ENCODE data around the gene CD248. TPM values are rescaled to one million over a fixed set of nuclear protein-coding genes. Genes with fewer than 3 reads are reported as not detected.
"Not testable (repeated sequence)": the region's sequence is repeated elsewhere in the genome, so short reads cannot be mapped to it uniquely, and the experiment has no call there.

Gene CD248
- total and polyA plus RNA-seq, 3 experiments from 2014 or later: 2.9 to 18.9 (median 3.1) TPM

GRCh38 chr11:66313321-66314185 is 3.3 kb downstream of the CD248 start:
- DNase-seq: peak in 2 of 5 donors; percentile 32 to 51
- no peaks in the 10 kb centered on the region for H3K36me3 ChIP-seq (ENCODE audit: insufficient read depth, low read length)
- Mint-ChIP-seq H3K27me3 (peaks cover 0 to 3% of the 10 kb centered on the region in 2 donors), H3K4me1 (peaks cover 33 to 49% (median 42%) of the 10 kb centered on the region in 3 donors), H3K27ac (peak overlapping the region; percentile 91 to 99 (median 97)), H3K4me3 (peak overlapping the region; percentile 87 to 94 (median 93)), H3K9me3 (no peaks in the 10 kb centered on the region), H3K36me3 (peaks cover 0 to 3% (median 0%) of the 10 kb centered on the region in 3 donors)
- peak overlapping the region; percentile 65 for H3K27ac ChIP-seq (ENCODE audit: low read depth, low read length)
- CTCF ChIA-PET: interaction anchor here (0.9 to 4.7 kb wide), 16 partner anchors 8 to 454 kb away, joined by 3 to 72 read pairs (median 16); partner anchors contain the start of genes B4GAT1, BRMS1, MRPL11 and MUS81
- POLR2A ChIA-PET: interaction anchor here (0.6 to 3.0 kb wide), 13 partner anchors 9 to 809 kb away, joined by 3 to 22 read pairs (median 7); partner anchors contain the start of genes B4GAT1, RAB1B, RIN1 and SLC29A2
- peak overlapping the region; percentile 70 for H3K4me3 ChIP-seq (ENCODE audit: low read length)
- H3K27me3 ChIP-seq (ENCODE audit: insufficient read depth, low read length, poor library complexity, severe bottlenecking): no peaks in the 10 kb centered on the region
- H3K9me3 ChIP-seq (ENCODE audit: low read length): no peaks in the 10 kb centered on the region
- peaks cover 47% of the 10 kb centered on the region for H3K4me1 ChIP-seq (ENCODE audit: insufficient read depth, low read length)

- H3K9me3 ChIP-seq (ENCODE audit: low read length): no peaks in the 10 kb centered on the region
- H3K4me3 Mint-ChIP-seq: peak overlapping the region; percentile 87 to 94 (median 93)
- peak overlapping the region; percentile 70 for H3K4me3 ChIP-seq (ENCODE audit: low read length)
- no peaks in the 10 kb centered on the region for H3K27me3 ChIP-seq (ENCODE audit: insufficient read depth, low read length, poor library complexity, severe bottlenecking)
- ChIA-PET CTCF (interaction anchor here (0.6 to 4.7 kb wide), 24 partner anchors 9 to 1050 kb away, joined by 3 to 72 read pairs (median 10); partner anchors contain the start of genes B4GAT1, BRMS1, MRPL11 and MUS81), POLR2A (interaction anchor here (0.6 to 3.0 kb wide), 19 partner anchors 9 to 718 kb away, joined by 3 to 22 read pairs (median 5); partner anchors contain the start of genes B4GAT1, RAB1B, RIN1 and SLC29A2)
- H3K36me3 ChIP-seq (ENCODE audit: insufficient read depth, low read length): no peaks in the 10 kb centered on the region
- peaks cover 25 to 41% (median 35%) of the 10 kb centered on the region in 3 donors for H3K4me1 Mint-ChIP-seq
- H3K36me3 Mint-ChIP-seq: peaks cover 0 to 3% (median 0%) of the 10 kb centered on the region in 3 donors
- peak overlapping the region; percentile 66 for H3K27ac ChIP-seq (ENCODE audit: low read depth, low read length)
- peaks cover 0 to 3% of the 10 kb centered on the region in 2 donors for H3K27me3 Mint-ChIP-seq
- H3K4me1 ChIP-seq (ENCODE audit: insufficient read depth, low read length): peaks cover 39% of the 10 kb centered on the region
- peak; percentile 97 to 99 (median 99) for DNase-seq
- H3K27ac Mint-ChIP-seq: peak overlapping the region; percentile 91 to 99 (median 98)
- H3K9me3 Mint-ChIP-seq: no peaks in the 10 kb centered on the region
These were observed 4.1 kb downstream of the CD248 start for GRCh38 chr11:66312549-66313320.

GRCh38 chr11:66311965-66312548 is 4.8 kb downstream of the CD248 start:
- Histone ChIP-seq H3K4me1 (ENCODE audit: insufficient read depth, low read length) (peaks cover 33% of the 10 kb centered on the region), H3K27ac (ENCODE audit: low read depth, low read length) (peak overlapping the region; percentile 66), H3K9me3 (ENCODE audit: low read length) (no peaks in the 10 kb centered on the region), H3K36me3 (ENCODE audit: insufficient read depth, low read length) (no peaks in the 10 kb centered on the region), H3K27me3 (ENCODE audit: insufficient read depth, low read length, poor library complexity, severe bottlenecking) (no peaks in the 10 kb centered on the region), H3K4me3 (ENCODE audit: low read length) (peak overlapping the region; percentile 66)
- Mint-ChIP-seq H3K9me3 (no peaks in the 10 kb centered on the region), H3K4me3 (peak overlapping the region; percentile 87 to 94 (median 93)), H3K27me3 (peaks cover 0 to 3% of the 10 kb centered on the region in 2 donors), H3K4me1 (peaks cover 19 to 34% (median 30%) of the 10 kb centered on the region in 3 donors), H3K27ac (peak overlapping the region; percentile 91 to 99 (median 98)), H3K36me3 (peaks cover 0 to 3% (median 0%) of the 10 kb centered on the region in 3 donors)
- ChIA-PET POLR2A (interaction anchor here (0.5 to 3.0 kb wide), 19 partner anchors 10 to 810 kb away, joined by 3 to 22 read pairs (median 5); partner anchors contain the start of genes B4GAT1, RAB1B, RIN1 and SLC29A2), CTCF (interaction anchor here (0.6 to 4.7 kb wide), 30 partner anchors 10 to 1921 kb away, joined by 3 to 72 read pairs (median 6); partner anchors contain the start of genes B4GAT1, BRMS1, MRPL11 and MUS81)
- DNase-seq: peak; percentile 96 to 100 (median 99)

- POLR2A ChIA-PET: interaction anchor here (0.5 to 3.0 kb wide), 10 partner anchors 11 to 809 kb away, joined by 4 to 22 read pairs (median 10); partner anchors contain the start of genes B4GAT1, RIN1, SLC29A2 and YIF1A
These were observed 5.3 kb downstream of the CD248 start for GRCh38 chr11:66311470-66311964.

GRCh38 chr11:66310803-66311440 is 5.9 kb downstream of the CD248 start:
- H3K27ac Mint-ChIP-seq; H3K4me3 ChIP-seq (ENCODE audit: low read length); H3K9me3 ChIP-seq (ENCODE audit: low read length); H3K27ac ChIP-seq (ENCODE audit: low read depth, low read length); H3K27me3 Mint-ChIP-seq; H3K9me3 Mint-ChIP-seq; DNase-seq; H3K36me3 Mint-ChIP-seq; H3K4me3 Mint-ChIP-seq; H3K27me3 ChIP-seq (ENCODE audit: insufficient read depth, low read length, poor library complexity, severe bottlenecking); H3K36me3 ChIP-seq (ENCODE audit: insufficient read depth, low read length): not testable (repeated sequence)
- peaks cover 33% of the 10 kb centered on the region for H3K4me1 ChIP-seq (ENCODE audit: insufficient read depth, low read length)
- H3K4me1 Mint-ChIP-seq: peaks cover 18 to 30% (median 26%) of the 10 kb centered on the region in 3 donors
- ChIA-PET POLR2A (interaction anchor here (0.6 to 3.0 kb wide), 6 partner anchors 11 to 72 kb away, joined by 4 to 22 read pairs (median 12); partner anchors contain the start of genes B4GAT1, RIN1 and SLC29A2), CTCF (interaction anchor here (0.7 to 4.7 kb wide), 26 partner anchors 11 to 1919 kb away, joined by 3 to 72 read pairs (median 8); partner anchors contain the start of genes B4GAT1, BRMS1, MRPL11 and NPAS4)

More at GRCh38 chr11:66311470-66311964, 5.3 kb downstream of the CD248 start:
- CTCF ChIA-PET: interaction anchor here (0.7 to 4.7 kb wide), 26 partner anchors 11 to 1920 kb away, joined by 3 to 72 read pairs (median 8); partner anchors contain the start of genes B4GAT1, BRMS1, MRPL11 and NPAS4
- peak in 1 of 5 donors; percentile 52 for DNase-seq
- H3K9me3 Mint-ChIP-seq: no peaks in the 10 kb centered on the region
- Histone ChIP-seq H3K27ac (ENCODE audit: low read depth, low read length) (peak overlapping the region; percentile 66), H3K36me3 (ENCODE audit: insufficient read depth, low read length) (no peaks in the 10 kb centered on the region), H3K27me3 (ENCODE audit: insufficient read depth, low read length, poor library complexity, severe bottlenecking) (no peaks in the 10 kb centered on the region), H3K4me3 (ENCODE audit: low read length) (peak overlapping the region; percentile 64), H3K4me1 (ENCODE audit: insufficient read depth, low read length) (peaks cover 33% of the 10 kb centered on the region), H3K9me3 (ENCODE audit: low read length) (no peaks in the 10 kb centered on the region)
- H3K36me3 Mint-ChIP-seq: peaks cover 0 to 3% (median 0%) of the 10 kb centered on the region in 3 donors
- peaks cover 19 to 34% (median 30%) of the 10 kb centered on the region in 3 donors for H3K4me1 Mint-ChIP-seq
- H3K27me3 Mint-ChIP-seq: peaks cover 0 to 3% of the 10 kb centered on the region in 2 donors
- peak overlapping the region; percentile 91 to 99 (median 98) for H3K27ac Mint-ChIP-seq
- peak overlapping the region; percentile 87 to 94 (median 93) for H3K4me3 Mint-ChIP-seq

- Mint-ChIP-seq H3K27ac (no peak overlapping the region), H3K36me3 (peaks cover 0 to 1% (median 0%) of the 10 kb centered on the region in 3 donors), H3K4me1 (peaks cover 12 to 24% (median 20%) of the 10 kb centered on the region in 3 donors), H3K27me3 (peaks cover 0 to 3% of the 10 kb centered on the region in 2 donors), H3K9me3 (no peaks in the 10 kb centered on the region), H3K4me3 (no peak overlapping the region)
- ChIA-PET CTCF (interaction anchor here (1.6 to 4.7 kb wide), 8 partner anchors 10 to 79 kb away, joined by 9 to 65 read pairs (median 46); partner anchors contain the start of gene RIN1), POLR2A (no interaction called here)
- Histone ChIP-seq H3K9me3 (ENCODE audit: low read length) (no peaks in the 10 kb centered on the region), H3K27ac (ENCODE audit: low read depth, low read length) (no peak overlapping the region), H3K4me1 (ENCODE audit: insufficient read depth, low read length) (peaks cover 30% of the 10 kb centered on the region), H3K36me3 (ENCODE audit: insufficient read depth, low read length) (no peaks in the 10 kb centered on the region), H3K4me3 (ENCODE audit: low read length) (no peak overlapping the region), H3K27me3 (ENCODE audit: insufficient read depth, low read length, poor library complexity, severe bottlenecking) (no peaks in the 10 kb centered on the region)
- no peak for DNase-seq
These were observed 6.5 kb downstream of the CD248 start for GRCh38 chr11:66310324-66310723.
